SJSA1 (cell line): ENCODE data around the gene MIER3. TPM values are rescaled to one million over a fixed set of nuclear protein-coding genes. Genes with fewer than 3 reads are reported as not detected.
A peak's percentile ranks its signal among the peaks of the same experiment; 100 is the strongest.

Experiments
- DNase-seq, 2 experiments: peaks; one replicate each; pipeline ENCODE4 v3.0.0-alpha.2; 2015 to 2020; ENCODE audit warnings: low spot score in 2 of 2, low read depth in 1 of 2
- H3K27ac ChIP-seq: fragments of 250-450 bp; sonication (Bioruptor Pico); 2 replicates; pipeline ENCODE4 v1.5.1; 2020; ENCODE audit warnings: mild to moderate bottlenecking, moderate library complexity
- H3K27me3 ChIP-seq: fragments of 250-450 bp; sonication (Bioruptor Pico); replicated peaks from 2 replicates; pipeline ENCODE4 v1.5.1; 2020; ENCODE audit warnings: mild to moderate bottlenecking, moderate library complexity
- H3K36me3 ChIP-seq: fragments of 250-450 bp; sonication (Bioruptor Pico); 2 replicates; pipeline ENCODE4 v1.5.1; 2020; ENCODE audit warnings: mild to moderate bottlenecking
- H3K4me1 ChIP-seq: fragments of 250-450 bp; sonication (Bioruptor Pico); replicated peaks from 2 replicates; pipeline ENCODE4 v1.6.1; 2021; ENCODE audit warnings: mild to moderate bottlenecking
- H3K4me3 ChIP-seq: fragments of 250-450 bp; sonication (Bioruptor Pico); 2 replicates; pipeline ENCODE4 v1.5.1; 2020; ENCODE audit warnings: mild to moderate bottlenecking
- H3K9me3 ChIP-seq: fragments of 250-450 bp; sonication (Bioruptor Pico); replicated peaks from 2 replicates; pipeline ENCODE4 v1.5.1; 2020; ENCODE audit warnings: mild to moderate bottlenecking
- total RNA-seq: library from RNA; depleted of rRNA; stranded (reverse); fragments of >200 nt; shearing (Covaris generic); gene quantifications from 2 replicates; pipeline ENCODE4 v1.2.3, GENCODE V29; 2014

The MIER3 gene
- total RNA-seq, 1 experiment from 2014 or later, result 47.5 TPM

- DNase-seq, result no peak
- Histone ChIP-seq H3K4me1 (peaks cover 10% of the 10 kb centered on the region; the same call in 1 of the 2 replicates), H3K4me3 (no peak overlapping the region), H3K27ac (no peak overlapping the region), H3K27me3 (no peaks in the 10 kb centered on the region), H3K9me3 (no peaks in the 10 kb centered on the region), H3K36me3 (peaks cover 81% of the 10 kb centered on the region)
Observed at GRCh38 chr5:56947052-56947451, 4.9 kb downstream of the MIER3 start.

- Histone ChIP-seq H3K36me3 (peaks cover 91% of the 10 kb centered on the region), H3K27ac (no peak overlapping the region), H3K9me3 (no peaks in the 10 kb centered on the region), H3K4me3 (no peak overlapping the region), H3K4me1 (no peaks in the 10 kb centered on the region), H3K27me3 (no peaks in the 10 kb centered on the region)
- no peak for DNase-seq
Observed at GRCh38 chr5:56941981-56942380, 9.9 kb downstream of the MIER3 start.

- Histone ChIP-seq H3K27ac (no peak overlapping the region), H3K4me1 (no peaks in the 10 kb centered on the region), H3K27me3 (no peaks in the 10 kb centered on the region), H3K36me3 (peaks cover 92% of the 10 kb centered on the region), H3K4me3 (no peak overlapping the region), H3K9me3 (no peaks in the 10 kb centered on the region)
- no peak for DNase-seq
Observed at GRCh38 chr5:56938858-56939257, 13.1 kb downstream of the MIER3 start.

DNA sequence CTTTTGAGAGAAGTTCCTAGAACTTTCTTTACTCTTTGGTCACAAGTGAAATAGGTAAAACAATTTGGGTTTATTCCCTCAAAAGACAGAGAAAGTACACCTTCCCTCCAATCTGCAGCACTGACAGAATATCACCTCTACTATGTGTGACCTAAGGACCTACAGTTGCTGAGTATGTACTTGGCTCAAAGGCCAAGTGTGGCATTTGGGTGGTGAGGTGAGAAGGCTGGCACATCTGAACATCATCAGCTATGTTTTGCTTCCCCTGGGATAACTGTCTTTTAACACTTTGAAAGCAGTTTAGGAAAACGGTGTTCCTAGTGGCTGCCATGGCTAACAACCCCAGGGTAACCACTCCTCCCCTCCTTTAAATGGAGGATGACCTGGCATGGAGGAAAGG is 17.6 kb downstream of the MIER3 start:
- H3K36me3 ChIP-seq, result peaks cover 84% of the 10 kb centered on the region

GRCh38 chr5:56922922-56923321 is 29.0 kb downstream of the MIER3 start:
- Histone ChIP-seq H3K36me3 (peaks cover 67% of the 10 kb centered on the region), H3K27me3 (no peaks in the 10 kb centered on the region)
- DNase-seq, result no peak

More for the DNA sequence above, 17.6 kb downstream of the MIER3 start:
- DNase-seq, result no peak
- H3K4me1 ChIP-seq, result no peaks in the 10 kb centered on the region
- no peak overlapping the region for H3K4me3 ChIP-seq
- H3K27me3 ChIP-seq, result no peaks in the 10 kb centered on the region
- no peak overlapping the region for H3K27ac ChIP-seq
- no peaks in the 10 kb centered on the region for H3K9me3 ChIP-seq

GRCh38 chr5:56919942-56920662 is 31.8 kb downstream of the MIER3 start:
- no peaks in the 10 kb centered on the region for H3K4me1 ChIP-seq
- DNase-seq, result no peak

More at GRCh38 chr5:56922922-56923321, 29.0 kb downstream of the MIER3 start:
- Histone ChIP-seq H3K9me3 (no peaks in the 10 kb centered on the region), H3K4me1 (no peaks in the 10 kb centered on the region), H3K4me3 (no peak overlapping the region), H3K27ac (no peak overlapping the region)

DNA sequence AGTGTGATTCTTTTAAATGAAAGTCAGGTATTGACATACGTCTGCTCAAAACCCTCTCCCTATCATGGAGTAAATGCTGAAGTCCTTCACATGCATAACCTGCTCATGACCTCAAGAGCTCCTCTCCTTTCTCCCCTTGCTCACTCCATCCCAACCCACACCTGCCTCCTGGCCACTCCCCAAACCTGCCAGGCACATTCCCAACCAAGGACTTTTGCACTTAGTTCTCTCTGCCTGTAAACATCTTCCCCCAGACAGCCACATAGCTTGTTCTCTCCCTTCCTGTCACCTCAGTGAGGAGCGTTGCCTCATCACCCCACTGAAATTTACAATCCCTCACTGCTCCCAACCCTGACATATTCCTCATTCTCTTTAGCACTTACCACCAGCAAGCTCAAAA is 33.9 kb downstream of the MIER3 start:
- H3K27ac ChIP-seq, result no peak overlapping the region
- no peaks in the 10 kb centered on the region for H3K4me1 ChIP-seq
- no peak for DNase-seq
- no peaks in the 10 kb centered on the region for H3K27me3 ChIP-seq
- no peaks in the 10 kb centered on the region for H3K9me3 ChIP-seq
- H3K4me3 ChIP-seq, result no peak overlapping the region
- H3K36me3 ChIP-seq, result peaks cover 21% of the 10 kb centered on the region

More at GRCh38 chr5:56919942-56920662, 31.8 kb downstream of the MIER3 start:
- H3K9me3 ChIP-seq, result no peaks in the 10 kb centered on the region
- H3K36me3 ChIP-seq, result peaks cover 41% of the 10 kb centered on the region
- no peak overlapping the region for H3K4me3 ChIP-seq
- H3K27me3 ChIP-seq, result no peaks in the 10 kb centered on the region
- no peak overlapping the region for H3K27ac ChIP-seq

DNA sequence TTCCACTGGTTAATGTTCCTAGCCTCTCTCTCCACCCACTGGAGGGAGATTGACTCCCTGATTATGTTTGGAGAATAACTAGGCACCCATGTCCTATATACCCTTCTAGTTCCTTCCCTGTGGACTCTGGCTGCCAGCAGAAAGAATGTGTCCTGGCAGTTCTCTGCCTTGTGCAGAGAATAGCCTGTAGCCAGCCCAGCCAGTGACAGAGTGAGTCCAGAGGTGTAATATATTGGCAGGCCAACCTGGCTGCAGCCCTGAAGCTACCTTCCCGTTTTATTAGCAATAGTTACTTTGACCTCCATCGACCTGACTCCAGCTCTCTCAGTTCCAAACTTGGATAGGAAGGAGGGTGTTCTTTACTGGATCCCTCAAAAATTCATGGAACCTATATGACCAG is 34.4 kb downstream of the MIER3 start:
- H3K27ac ChIP-seq, result no peak overlapping the region
- DNase-seq, result no peak

GRCh38 chr5:56914678-56915077 is 37.2 kb downstream of the MIER3 start:
- peaks cover 6% of the 10 kb centered on the region; the same call in 1 of the 2 replicates for H3K4me1 ChIP-seq
- no peak overlapping the region for H3K4me3 ChIP-seq
- DNase-seq, result no peak
- no peak overlapping the region for H3K27ac ChIP-seq
- no peaks in the 10 kb centered on the region for H3K9me3 ChIP-seq
- peaks cover 5% of the 10 kb centered on the region; the same call in 1 of the 2 replicates for H3K36me3 ChIP-seq
- no peaks in the 10 kb centered on the region for H3K27me3 ChIP-seq

More for the DNA sequence above, 34.4 kb downstream of the MIER3 start:
- Histone ChIP-seq H3K36me3 (peaks cover 15% of the 10 kb centered on the region), H3K4me1 (no peaks in the 10 kb centered on the region), H3K27me3 (no peaks in the 10 kb centered on the region), H3K4me3 (no peak overlapping the region), H3K9me3 (no peaks in the 10 kb centered on the region)

- H3K27ac ChIP-seq, result no peak overlapping the region
- H3K4me1 ChIP-seq, result peaks cover 7% of the 10 kb centered on the region
- H3K36me3 ChIP-seq, result peaks cover 5% of the 10 kb centered on the region; the same call in 1 of the 2 replicates
- H3K9me3 ChIP-seq, result no peaks in the 10 kb centered on the region
- DNase-seq, result no peak
- H3K27me3 ChIP-seq, result no peaks in the 10 kb centered on the region
- H3K4me3 ChIP-seq, result no peak overlapping the region
Observed at GRCh38 chr5:56913766-56914165, 38.2 kb downstream of the MIER3 start.

GRCh38 chr5:56910210-56910965 is 41.5 kb downstream of the MIER3 start:
- peaks cover 12% of the 10 kb centered on the region for H3K4me1 ChIP-seq
- peak overlapping the region; percentile 83 for H3K27ac ChIP-seq
- peak overlapping the region; percentile 75 for H3K4me3 ChIP-seq
- H3K9me3 ChIP-seq, result no peaks in the 10 kb centered on the region
- DNase-seq, result peak in 1 of 2 experiments; percentile 63
- H3K27me3 ChIP-seq, result no peaks in the 10 kb centered on the region
- H3K36me3 ChIP-seq, result no peaks in the 10 kb centered on the region

DNA sequence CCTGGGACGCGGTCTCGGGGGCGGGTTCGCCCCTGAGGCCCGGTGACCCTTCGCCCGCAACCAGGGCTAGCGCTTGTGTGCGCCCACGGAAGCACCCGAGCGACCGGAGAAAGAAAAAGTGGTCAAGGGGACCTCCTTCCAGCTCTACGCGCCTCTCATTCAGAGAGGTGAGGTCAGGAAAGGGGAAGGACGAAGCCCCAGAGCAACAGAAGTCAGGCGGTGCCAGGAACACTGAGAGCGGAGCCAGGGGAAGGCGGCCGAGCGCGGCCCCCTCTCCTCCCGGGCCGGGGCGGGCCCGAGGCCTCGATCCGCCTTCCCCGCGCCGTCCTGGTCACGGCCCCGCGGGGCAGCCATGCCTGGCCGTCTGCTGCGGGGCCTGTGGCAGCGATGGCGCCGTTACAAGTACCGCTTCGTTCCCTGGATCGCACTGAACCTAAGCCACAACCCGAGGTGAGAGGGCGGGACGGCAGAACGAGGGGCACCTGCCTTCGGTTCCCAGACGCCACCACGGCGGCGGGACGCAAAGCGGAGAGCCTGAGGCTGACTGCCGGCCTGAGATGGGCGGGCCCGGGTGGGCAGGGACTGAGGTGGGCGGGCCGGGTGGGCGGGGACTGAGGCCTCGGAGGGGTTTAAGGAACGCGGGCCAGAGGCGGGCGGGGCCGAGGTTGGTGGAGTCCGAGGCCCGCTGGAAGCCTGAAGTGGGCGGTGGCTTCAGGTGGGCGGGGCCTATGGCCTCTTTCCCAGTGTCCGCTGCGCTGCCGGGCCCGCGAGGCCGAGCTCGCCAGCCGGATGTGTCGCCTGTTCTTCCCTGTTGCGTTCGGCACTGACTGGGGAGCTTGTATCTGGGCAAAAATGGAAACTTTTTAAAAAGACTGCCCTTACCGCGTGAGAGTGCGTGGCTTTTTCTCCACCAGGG is 42.4 kb downstream of the MIER3 start, which contains the start of gene SETD9:
TSS of gene SETD9 (plus strand) at position 303 of the 916 bp plus-strand sequence. CDS start at position 353, 50 bp downstream.
- H3K36me3 ChIP-seq, result no peaks in the 10 kb centered on the region
- no peaks in the 10 kb centered on the region for H3K27me3 ChIP-seq
- H3K4me1 ChIP-seq, result peaks cover 12% of the 10 kb centered on the region
- no peaks in the 10 kb centered on the region for H3K9me3 ChIP-seq
- peak within 1 kb of the TSS; percentile 75 for H3K4me3 ChIP-seq
- H3K27ac ChIP-seq, result peak within 1 kb of the TSS; percentile 83
- peak; percentile 98 for DNase-seq

DNA sequence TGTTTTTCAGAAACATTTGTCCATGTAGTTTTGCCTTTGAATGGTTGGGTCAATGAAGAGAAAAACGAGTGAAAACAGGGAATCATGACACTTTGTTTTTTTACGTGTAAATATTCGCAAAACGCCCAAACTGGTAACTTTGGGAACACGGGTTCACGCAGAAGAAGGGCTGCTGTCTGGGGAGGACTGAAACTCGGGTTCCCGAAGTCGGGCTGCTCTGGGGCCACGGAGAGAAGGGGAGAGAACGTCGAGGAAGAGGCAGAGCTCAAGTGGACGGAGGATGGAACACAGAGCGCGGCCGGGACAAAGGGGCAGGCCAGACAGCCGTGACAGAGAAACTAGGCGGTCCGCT is 43.0 kb downstream of the MIER3 start:
- Histone ChIP-seq H3K9me3 (no peaks in the 10 kb centered on the region), H3K27ac (peak overlapping the region; percentile 69), H3K36me3 (no peaks in the 10 kb centered on the region), H3K4me3 (peak overlapping the region; percentile 75), H3K4me1 (peaks cover 12% of the 10 kb centered on the region), H3K27me3 (no peaks in the 10 kb centered on the region)
- no peak for DNase-seq
